Calu3 (cell line): ENCODE results near the gene AWAT2. TPM values are rescaled to one million over a fixed set of nuclear protein-coding genes. Genes with fewer than 3 reads are reported as not detected.

Source experiments
- BruUV-seq: library from RNA; stranded (reverse); fragments of 400-500 nt; replicated peaks from 2 replicates; lab custom pipeline; 2021; lab: Mats Ljungman, UMichigan
- CTCF ChIA-PET: fragments of 300-600 bp; sonication (Branson Sonifier 250); formaldehyde crosslinking; loops from one replicate; lab custom pipeline; 2022; ENCODE audit warnings: antibody characterized with exemption; lab: Charles Lee
- DNase-seq: peaks from one replicate; pipeline ENCODE4 v3.0.0; 2022
- H3K27ac Mint-ChIP-seq: one replicate; pipeline ENCODE4 v1.8.0; 2022; ENCODE audit warnings: mixed read lengths; ENCODE audit not compliant: unreplicated experiment
- H3K27me3 Mint-ChIP-seq: one replicate; pipeline ENCODE4 v1.8.0; 2022; ENCODE audit warnings: mixed read lengths; ENCODE audit not compliant: unreplicated experiment
- H3K36me3 Mint-ChIP-seq: one replicate; pipeline ENCODE4 v1.8.0; 2022; ENCODE audit warnings: mild to moderate bottlenecking, moderate library complexity, mixed read lengths; ENCODE audit not compliant: insufficient read depth, unreplicated experiment
- H3K4me1 Mint-ChIP-seq: one replicate; pipeline ENCODE4 v1.8.0; 2022; ENCODE audit warnings: mild to moderate bottlenecking, low read depth, mixed read lengths; ENCODE audit not compliant: unreplicated experiment
- H3K4me3 Mint-ChIP-seq: one replicate; pipeline ENCODE4 v1.8.0; 2022; ENCODE audit warnings: mild to moderate bottlenecking, low read depth, moderate library complexity, mixed read lengths; ENCODE audit not compliant: unreplicated experiment
- H3K9me3 Mint-ChIP-seq: one replicate; pipeline ENCODE4 v1.8.0; 2022; ENCODE audit warnings: low read depth, mixed read lengths; ENCODE audit not compliant: unreplicated experiment
- CTCF ChIP-seq: fragments of 200-600 bp; IDR thresholded peaks from one replicate; pipeline ENCODE4 v1.8.0; 2022; ENCODE audit warnings: antibody characterized with exemption; ENCODE audit not compliant: unreplicated experiment
- intact Hi-C: fragments of 100-400 bp; cut with micrococcal nuclease; formaldehyde crosslinking; loops from one replicate; pipeline ENCODE4 v1.10.0; 2022; ENCODE audit not compliant: unreplicated experiment
- total RNA-seq: library from RNA; stranded (reverse); gene quantifications from 2 replicates; pipeline ENCODE4 v1.2.3, GENCODE V29; 2022

The AWAT2 gene
- total RNA-seq, 1 experiment from 2014 or later: not detected

GRCh38 chrX:70046978-70047377 lies 2.8 kb downstream of the AWAT2 start:
- Mint-ChIP-seq H3K36me3 (no peaks in the 10 kb centered on the region), H3K4me3 (no peak overlapping the region), H3K27me3 (no peaks in the 10 kb centered on the region), H3K9me3 (no peaks in the 10 kb centered on the region), H3K27ac (no peak overlapping the region), H3K4me1 (peaks cover 48% of the 10 kb centered on the region)
- DNase-seq: no peak
- no peak for TF ChIP-seq CTCF
- CTCF ChIA-PET: interaction anchor here (0.5 to 1.0 kb wide), 2 partner anchors 16 to 92 kb away, joined by 4 to 5 read pairs; no protein-coding TSS in a partner anchor
- intact Hi-C loops: no loop called here
- BruUV-seq: no TSS peak

- CTCF ChIA-PET: no interaction called here
These were observed 5.0 kb downstream of the AWAT2 start for GRCh38 chrX:70044541-70045245.

GRCh38 chrX:70043685-70044084 lies 6.1 kb downstream of the AWAT2 start:
- CTCF ChIA-PET: no interaction called here

More at GRCh38 chrX:70044541-70045245, 5.0 kb downstream of the AWAT2 start:
- Mint-ChIP-seq H3K4me3 (no peak overlapping the region), H3K36me3 (no peaks in the 10 kb centered on the region), H3K27ac (peak overlapping the region; percentile 56), H3K9me3 (no peaks in the 10 kb centered on the region), H3K4me1 (peaks cover 48% of the 10 kb centered on the region), H3K27me3 (no peaks in the 10 kb centered on the region)
- BruUV-seq: no TSS peak
- TF ChIP-seq CTCF: no peak
- no peak for DNase-seq
- intact Hi-C loops: no loop called here

More at GRCh38 chrX:70043685-70044084, 6.1 kb downstream of the AWAT2 start:
- intact Hi-C loops: no loop called here
- H3K36me3 Mint-ChIP-seq: no peaks in the 10 kb centered on the region
- TF ChIP-seq CTCF: no peak
- no peak overlapping the region for H3K4me3 Mint-ChIP-seq
- BruUV-seq: no TSS peak
- H3K27ac Mint-ChIP-seq: no peak overlapping the region
- H3K4me1 Mint-ChIP-seq: peaks cover 47% of the 10 kb centered on the region
- DNase-seq: no peak
- no peaks in the 10 kb centered on the region for H3K9me3 Mint-ChIP-seq
- H3K27me3 Mint-ChIP-seq: no peaks in the 10 kb centered on the region
